ENCODE measurements around the gene SELENOH. TPM values are rescaled to one million over a fixed set of nuclear protein-coding genes. Genes with fewer than 3 reads are reported as not detected.

SELENOH gene
- polyA plus RNA-seq, 5 donors: 94.9 to 160 (median 119) TPM

GRCh38 chr11:57776031-57776521 lies 34.8 kb downstream of the SELENOH start:
- peak; percentile 82 to 85 for DNase-seq

GRCh38 chr11:57776577-57777210 lies 35.4 kb downstream of the SELENOH start:
- no peak for DNase-seq

- DNase-seq: no peak
Observed at GRCh38 chr11:57777969-57778317, 36.7 kb downstream of the SELENOH start.

- peak; percentile 97 to 99 for DNase-seq
Observed at GRCh38 chr11:57778318-57779037, 37.2 kb downstream of the SELENOH start.

- no peak for DNase-seq
Observed at GRCh38 chr11:57779276-57779675, 38.0 kb downstream of the SELENOH start.

- DNase-seq: no peak
Observed at GRCh38 chr11:57781529-57781943, 40.2 kb downstream of the SELENOH start.

GRCh38 chr11:57785072-57785471 lies 43.8 kb downstream of the SELENOH start:
- DNase-seq: no peak

GRCh38 chr11:57786436-57786835 lies 45.1 kb downstream of the SELENOH start:
- DNase-seq: no peak

- no peak for DNase-seq
Observed at GRCh38 chr11:57787006-57787604, 45.8 kb downstream of the SELENOH start.

- no peak for DNase-seq
Observed at GRCh38 chr11:57787920-57788702, 46.8 kb downstream of the SELENOH start.

GRCh38 chr11:57788703-57789088 lies 47.4 kb downstream of the SELENOH start:
- no peak for DNase-seq

GRCh38 chr11:57791321-57792059 lies 50.2 kb downstream of the SELENOH start:
- no peak for DNase-seq

- DNase-seq: no peak
Observed at GRCh38 chr11:57792060-57792541, 50.8 kb downstream of the SELENOH start.

GRCh38 chr11:57792870-57793269 lies 51.6 kb downstream of the SELENOH start:
- no peak for DNase-seq

Other genes starting within 250 kb of the SELENOH start
- 10 to 100 TPM; 11.6 to 18.5 (median 16.7) TPM for gene SLC43A1, start 225.8 kb upstream of the SELENOH start, polyA plus RNA-seq (ENCODE audit: insufficient read depth in 1 of 5, insufficient read length in 5 of 5, low replicate concordance in 1 of 5)
- 10 to 100 TPM; 33.3 to 42.0 (median 39.0) TPM for gene TIMM10, start 210.7 kb upstream of the SELENOH start, polyA plus RNA-seq (ENCODE audit: insufficient read depth in 1 of 5, insufficient read length in 5 of 5, low replicate concordance in 1 of 5)
- 1 to 10 TPM in 1 of 5 donors, under 1 TPM in 4; 0.48 to 9.2 (median 0.59) TPM for gene SMTNL1, start 203.9 kb upstream of the SELENOH start, polyA plus RNA-seq (ENCODE audit: insufficient read depth in 1 of 5, insufficient read length in 5 of 5, low replicate concordance in 1 of 5)
- gene UBE2L6, start 173.8 kb upstream of the SELENOH start, polyA plus RNA-seq (ENCODE audit: insufficient read depth in 1 of 5, insufficient read length in 5 of 5, low replicate concordance in 1 of 5): 10 to 100 TPM; 59.0 to 78.7 (median 60.9) TPM
- 100 to 1,000 TPM; 172 to 210 (median 183) TPM for gene SERPING1, start 143.8 kb upstream of the SELENOH start, polyA plus RNA-seq (ENCODE audit: insufficient read depth in 1 of 5, insufficient read length in 5 of 5, low replicate concordance in 1 of 5)
- 1 to 10 TPM; 4.2 to 8.0 (median 6.5) TPM for gene YPEL4, start 91.6 kb upstream of the SELENOH start, polyA plus RNA-seq (ENCODE audit: insufficient read depth in 1 of 5, insufficient read length in 5 of 5, low replicate concordance in 1 of 5)
- 10 to 100 TPM; 12.1 to 16.0 (median 12.8) TPM for gene CLP1, start 83.7 kb upstream of the SELENOH start, polyA plus RNA-seq (ENCODE audit: insufficient read depth in 1 of 5, insufficient read length in 5 of 5, low replicate concordance in 1 of 5)
- 10 to 100 TPM; 38.9 to 44.5 (median 39.2) TPM for gene ZDHHC5, start 73.4 kb upstream of the SELENOH start, polyA plus RNA-seq (ENCODE audit: insufficient read depth in 1 of 5, insufficient read length in 5 of 5, low replicate concordance in 1 of 5)
- 10 to 100 TPM; 14.3 to 22.5 (median 17.5) TPM for gene MED19, start 29.3 kb upstream of the SELENOH start, polyA plus RNA-seq (ENCODE audit: insufficient read depth in 1 of 5, insufficient read length in 5 of 5, low replicate concordance in 1 of 5)
- 10 to 100 TPM; 94.4 to 98.6 (median 98.4) TPM for gene TMX2, start 28.9 kb upstream of the SELENOH start, polyA plus RNA-seq (ENCODE audit: insufficient read depth in 1 of 5, insufficient read length in 5 of 5, low replicate concordance in 1 of 5)
- gene BTBD18, start 10.3 kb downstream of the SELENOH start, polyA plus RNA-seq (ENCODE audit: insufficient read depth in 1 of 5, insufficient read length in 5 of 5, low replicate concordance in 1 of 5): under 1 TPM; 0.24 to 0.48 (median 0.30) TPM
- gene CTNND1, start 20.3 kb downstream of the SELENOH start, polyA plus RNA-seq (ENCODE audit: insufficient read depth in 1 of 5, insufficient read length in 5 of 5, low replicate concordance in 1 of 5): 100 to 1,000 TPM; 207 to 286 (median 258) TPM